ENCODE results near the gene STAT2. TPM values are rescaled to one million over a fixed set of nuclear protein-coding genes. Genes with fewer than 3 reads are reported as not detected.

STAT2 gene
- total and polyA plus RNA-seq, 9 of the 15 experiments (the other 6 are each of a cell fraction or from before 2014, with no cell fraction given) = 15.5 to 46.9 (median 40.1) TPM

DNA sequence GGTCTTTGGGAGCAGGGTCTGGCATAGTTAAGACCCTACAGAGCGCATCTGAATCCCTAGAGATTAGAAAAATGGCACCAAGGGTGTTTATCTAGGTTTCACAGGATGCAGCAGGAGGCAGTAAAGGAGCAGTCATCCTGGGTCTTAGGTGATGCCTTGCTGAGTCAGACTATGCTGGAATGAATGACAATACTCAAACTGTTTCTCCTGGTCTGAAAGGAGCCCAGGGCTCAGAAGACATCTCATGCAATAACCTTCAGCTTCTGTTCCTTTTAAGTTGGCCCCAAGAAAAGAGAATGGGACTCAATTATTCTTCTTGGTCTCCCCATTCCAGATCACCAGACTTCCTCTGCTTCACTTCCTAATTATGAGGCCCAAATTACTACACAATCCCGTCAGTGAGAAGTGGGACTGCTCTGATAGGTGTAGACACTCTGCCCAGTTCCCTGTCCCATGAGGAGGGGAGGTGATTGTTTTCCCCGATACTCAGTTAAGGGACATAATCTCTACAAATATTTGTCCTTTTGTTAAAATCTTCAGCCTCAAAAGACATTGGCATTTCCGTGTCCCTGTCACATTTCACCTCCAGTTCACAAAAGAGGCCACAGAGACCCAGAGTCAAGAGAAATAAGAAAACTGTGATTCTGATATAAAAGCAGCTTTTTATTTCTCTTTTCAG is 17.5 kb upstream of the STAT2 start (continued):
- TF ChIP-seq, protein P1, sequence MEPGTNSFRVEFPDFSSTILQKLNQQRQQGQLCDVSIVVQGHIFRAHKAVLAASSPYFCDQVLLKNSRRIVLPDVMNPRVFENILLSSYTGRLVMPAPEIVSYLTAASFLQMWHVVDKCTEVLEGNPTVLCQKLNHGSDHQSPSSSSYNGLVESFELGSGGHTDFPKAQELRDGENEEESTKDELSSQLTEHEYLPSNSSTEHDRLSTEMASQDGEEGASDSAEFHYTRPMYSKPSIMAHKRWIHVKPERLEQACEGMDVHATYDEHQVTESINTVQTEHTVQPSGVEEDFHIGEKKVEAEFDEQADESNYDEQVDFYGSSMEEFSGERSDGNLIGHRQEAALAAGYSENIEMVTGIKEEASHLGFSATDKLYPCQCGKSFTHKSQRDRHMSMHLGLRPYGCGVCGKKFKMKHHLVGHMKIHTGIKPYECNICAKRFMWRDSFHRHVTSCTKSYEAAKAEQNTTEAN (CRISPR knock-in tag; IDR thresholded peaks at IDR 0.05) = no peak
- no peak for TF ChIP-seq ZNF717 (CRISPR knock-in tag; IDR thresholded peaks at IDR 0.05)
- TF ChIP-seq, protein P2, sequence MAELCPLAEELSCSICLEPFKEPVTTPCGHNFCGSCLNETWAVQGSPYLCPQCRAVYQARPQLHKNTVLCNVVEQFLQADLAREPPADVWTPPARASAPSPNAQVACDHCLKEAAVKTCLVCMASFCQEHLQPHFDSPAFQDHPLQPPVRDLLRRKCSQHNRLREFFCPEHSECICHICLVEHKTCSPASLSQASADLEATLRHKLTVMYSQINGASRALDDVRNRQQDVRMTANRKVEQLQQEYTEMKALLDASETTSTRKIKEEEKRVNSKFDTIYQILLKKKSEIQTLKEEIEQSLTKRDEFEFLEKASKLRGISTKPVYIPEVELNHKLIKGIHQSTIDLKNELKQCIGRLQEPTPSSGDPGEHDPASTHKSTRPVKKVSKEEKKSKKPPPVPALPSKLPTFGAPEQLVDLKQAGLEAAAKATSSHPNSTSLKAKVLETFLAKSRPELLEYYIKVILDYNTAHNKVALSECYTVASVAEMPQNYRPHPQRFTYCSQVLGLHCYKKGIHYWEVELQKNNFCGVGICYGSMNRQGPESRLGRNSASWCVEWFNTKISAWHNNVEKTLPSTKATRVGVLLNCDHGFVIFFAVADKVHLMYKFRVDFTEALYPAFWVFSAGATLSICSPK (IDR thresholded peaks at IDR 0.05; ENCODE audit: borderline replicate concordance) = no peak
- no peak for TF ChIP-seq CREBBP (IDR thresholded peaks at IDR 0.05; ENCODE audit: low read depth, low read length)
- no peak for TF ChIP-seq NCOA2 (IDR thresholded peaks at IDR 0.05; ENCODE audit: partially characterized antibody in 2 of 2)
- TF ChIP-seq, protein P3, sequence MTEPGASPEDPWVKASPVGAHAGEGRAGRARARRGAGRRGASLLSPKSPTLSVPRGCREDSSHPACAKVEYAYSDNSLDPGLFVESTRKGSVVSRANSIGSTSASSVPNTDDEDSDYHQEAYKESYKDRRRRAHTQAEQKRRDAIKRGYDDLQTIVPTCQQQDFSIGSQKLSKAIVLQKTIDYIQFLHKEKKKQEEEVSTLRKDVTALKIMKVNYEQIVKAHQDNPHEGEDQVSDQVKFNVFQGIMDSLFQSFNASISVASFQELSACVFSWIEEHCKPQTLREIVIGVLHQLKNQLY (CRISPR knock-in tag; conservative IDR thresholded peaks at IDR 0.05) = no peak
- TF ChIP-seq, protein P4, sequence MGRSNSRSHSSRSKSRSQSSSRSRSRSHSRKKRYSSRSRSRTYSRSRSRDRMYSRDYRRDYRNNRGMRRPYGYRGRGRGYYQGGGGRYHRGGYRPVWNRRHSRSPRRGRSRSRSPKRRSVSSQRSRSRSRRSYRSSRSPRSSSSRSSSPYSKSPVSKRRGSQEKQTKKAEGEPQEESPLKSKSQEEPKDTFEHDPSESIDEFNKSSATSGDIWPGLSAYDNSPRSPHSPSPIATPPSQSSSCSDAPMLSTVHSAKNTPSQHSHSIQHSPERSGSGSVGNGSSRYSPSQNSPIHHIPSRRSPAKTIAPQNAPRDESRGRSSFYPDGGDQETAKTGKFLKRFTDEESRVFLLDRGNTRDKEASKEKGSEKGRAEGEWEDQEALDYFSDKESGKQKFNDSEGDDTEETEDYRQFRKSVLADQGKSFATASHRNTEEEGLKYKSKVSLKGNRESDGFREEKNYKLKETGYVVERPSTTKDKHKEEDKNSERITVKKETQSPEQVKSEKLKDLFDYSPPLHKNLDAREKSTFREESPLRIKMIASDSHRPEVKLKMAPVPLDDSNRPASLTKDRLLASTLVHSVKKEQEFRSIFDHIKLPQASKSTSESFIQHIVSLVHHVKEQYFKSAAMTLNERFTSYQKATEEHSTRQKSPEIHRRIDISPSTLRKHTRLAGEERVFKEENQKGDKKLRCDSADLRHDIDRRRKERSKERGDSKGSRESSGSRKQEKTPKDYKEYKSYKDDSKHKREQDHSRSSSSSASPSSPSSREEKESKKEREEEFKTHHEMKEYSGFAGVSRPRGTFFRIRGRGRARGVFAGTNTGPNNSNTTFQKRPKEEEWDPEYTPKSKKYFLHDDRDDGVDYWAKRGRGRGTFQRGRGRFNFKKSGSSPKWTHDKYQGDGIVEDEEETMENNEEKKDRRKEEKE (IDR thresholded peaks at IDR 0.05; ENCODE audit: borderline replicate concordance in 1 of 2, control insufficient read depth in 1 of 2, low read depth in 2 of 2, low read length in 1 of 2) = no peak
- no peak for TF ChIP-seq IRF2 (CRISPR knock-in tag; IDR thresholded peaks at IDR 0.05)
- no peak for TF ChIP-seq OTX1 (CRISPR knock-in tag; IDR thresholded peaks at IDR 0.05)
- no peak for TF ChIP-seq SIN3A (IDR thresholded peaks at IDR 0.05; ENCODE audit: borderline replicate concordance in 2 of 2, control insufficient read depth in 1 of 2, low read depth in 2 of 2, low read length in 2 of 2)
- TF ChIP-seq ZNF583 (CRISPR knock-in tag; IDR thresholded peaks at IDR 0.05) = no peak
- no peak for TF ChIP-seq SMARCC2 (IDR thresholded peaks at IDR 0.05; ENCODE audit: low read depth)
- TF ChIP-seq RBM22 (IDR thresholded peaks at IDR 0.05; ENCODE audit: low read depth, low read length, poor library complexity, severe bottlenecking) = no peak
- TF ChIP-seq PTTG1 (tag; IDR thresholded peaks at IDR 0.05; ENCODE audit: low read depth) = no peak
- no peak for TF ChIP-seq NR2C1 (IDR thresholded peaks at IDR 0.05)
- TF ChIP-seq NR2C1 (tag; IDR thresholded peaks at IDR 0.05) = no peak
- TF ChIP-seq, protein P5, sequence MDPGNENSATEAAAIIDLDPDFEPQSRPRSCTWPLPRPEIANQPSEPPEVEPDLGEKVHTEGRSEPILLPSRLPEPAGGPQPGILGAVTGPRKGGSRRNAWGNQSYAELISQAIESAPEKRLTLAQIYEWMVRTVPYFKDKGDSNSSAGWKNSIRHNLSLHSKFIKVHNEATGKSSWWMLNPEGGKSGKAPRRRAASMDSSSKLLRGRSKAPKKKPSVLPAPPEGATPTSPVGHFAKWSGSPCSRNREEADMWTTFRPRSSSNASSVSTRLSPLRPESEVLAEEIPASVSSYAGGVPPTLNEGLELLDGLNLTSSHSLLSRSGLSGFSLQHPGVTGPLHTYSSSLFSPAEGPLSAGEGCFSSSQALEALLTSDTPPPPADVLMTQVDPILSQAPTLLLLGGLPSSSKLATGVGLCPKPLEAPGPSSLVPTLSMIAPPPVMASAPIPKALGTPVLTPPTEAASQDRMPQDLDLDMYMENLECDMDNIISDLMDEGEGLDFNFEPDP (CRISPR knock-in tag; IDR thresholded peaks at IDR 0.05) = no peak
- TF ChIP-seq PHF20 (IDR thresholded peaks at IDR 0.05; ENCODE audit: partially characterized antibody) = no peak
- TF ChIP-seq SP2 (IDR thresholded peaks at IDR 0.05; ENCODE audit: extremely low read depth, low read depth, low read length, poor library complexity, severe bottlenecking) = no peak

All from K562 (cell line).